GM19467 (cell line): ENCODE results near the gene BNIP5.
"Not testable (repeated sequence)": the region's sequence is repeated elsewhere in the genome, so short reads cannot be mapped to it uniquely, and the experiment has no call there.

Experiments used
- ATAC-seq: cut with Tn5 transposase; IDR thresholded peaks from one replicate; pipeline ENCODE4 v1.9.1; 2021; ENCODE audit warnings: mild to moderate bottlenecking, moderate library complexity; ENCODE audit not compliant: unreplicated experiment

Gene BNIP5

DNA sequence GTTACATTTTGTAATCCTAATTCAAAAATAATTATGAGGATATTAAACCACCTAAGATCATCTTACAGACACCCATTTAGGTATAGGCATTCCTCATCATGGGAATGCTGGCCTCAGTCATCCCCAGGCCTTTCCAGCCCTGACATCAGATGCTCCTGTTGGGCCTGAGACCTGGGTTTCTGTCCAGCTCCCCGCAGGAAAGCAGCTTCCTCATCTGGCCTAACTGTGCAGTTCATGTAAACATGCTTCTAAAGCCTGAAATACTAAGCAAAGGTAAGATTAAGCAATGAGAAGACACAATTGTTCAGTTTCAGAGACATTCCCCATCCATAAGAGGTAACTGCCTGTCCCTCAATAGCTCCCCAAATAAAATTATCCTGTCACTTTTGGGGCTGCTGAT, 31.7 kb upstream of the BNIP5 start:
- ATAC-seq: no peak

DNA sequence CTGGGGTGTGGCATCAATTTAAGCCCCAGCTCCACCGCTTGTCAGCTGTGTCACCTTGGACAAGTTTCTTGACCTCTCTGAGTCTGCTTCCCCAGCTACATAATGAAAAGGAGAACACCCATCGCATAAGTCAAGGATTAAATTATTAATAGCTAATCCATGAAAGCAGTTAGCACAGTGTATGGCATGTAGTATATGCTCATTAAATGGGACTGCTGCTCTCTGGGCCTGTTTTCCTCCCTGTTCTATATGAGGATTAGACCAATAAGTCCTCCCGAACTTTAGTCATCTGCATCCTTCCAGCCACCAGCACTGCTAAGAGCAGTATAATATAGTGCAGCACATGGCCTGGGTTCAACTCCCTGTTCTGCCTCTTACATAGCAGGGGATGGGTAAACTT, 31.1 kb upstream of the BNIP5 start:
- no peak for ATAC-seq

DNA sequence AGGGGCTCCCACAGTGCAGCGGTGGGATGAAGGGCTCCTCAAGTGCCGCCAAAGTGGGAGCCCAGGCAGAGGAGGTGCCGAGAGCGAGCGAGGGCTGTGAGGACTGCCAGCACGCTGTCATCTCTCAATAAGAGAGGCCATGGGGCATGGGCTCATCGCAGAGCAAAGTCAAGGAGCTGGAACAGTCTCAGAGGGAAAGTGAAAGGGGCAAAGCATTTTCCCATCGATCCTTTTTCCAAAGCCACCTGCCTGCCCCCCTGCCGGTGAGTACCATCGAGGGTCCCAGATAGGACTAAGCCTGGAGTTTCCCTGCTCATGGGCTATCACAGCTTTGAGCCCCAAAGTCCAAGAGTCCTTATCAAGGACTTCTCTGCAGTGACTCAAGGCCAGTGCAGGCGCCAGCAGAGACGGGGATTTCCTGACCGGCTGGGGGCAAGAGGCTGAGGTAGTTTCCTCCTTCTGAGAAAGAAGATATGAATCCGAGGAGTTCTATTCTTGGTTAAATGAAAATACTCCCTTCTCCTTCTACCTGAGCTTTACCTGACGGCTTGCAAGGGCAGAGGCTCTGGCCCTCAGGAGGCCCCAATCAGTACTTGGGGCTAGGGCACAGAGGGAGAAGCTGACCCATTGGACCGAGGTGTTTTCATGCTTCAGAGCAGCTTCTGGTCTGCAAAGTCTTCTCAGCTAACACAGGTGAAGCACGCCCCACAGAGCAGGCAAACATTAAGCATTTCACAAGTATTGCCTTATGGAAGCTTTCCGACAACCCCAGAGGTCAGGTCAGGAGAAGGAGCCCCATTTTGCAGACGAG, 28.2 kb upstream of the BNIP5 start:
- no peak for ATAC-seq

DNA sequence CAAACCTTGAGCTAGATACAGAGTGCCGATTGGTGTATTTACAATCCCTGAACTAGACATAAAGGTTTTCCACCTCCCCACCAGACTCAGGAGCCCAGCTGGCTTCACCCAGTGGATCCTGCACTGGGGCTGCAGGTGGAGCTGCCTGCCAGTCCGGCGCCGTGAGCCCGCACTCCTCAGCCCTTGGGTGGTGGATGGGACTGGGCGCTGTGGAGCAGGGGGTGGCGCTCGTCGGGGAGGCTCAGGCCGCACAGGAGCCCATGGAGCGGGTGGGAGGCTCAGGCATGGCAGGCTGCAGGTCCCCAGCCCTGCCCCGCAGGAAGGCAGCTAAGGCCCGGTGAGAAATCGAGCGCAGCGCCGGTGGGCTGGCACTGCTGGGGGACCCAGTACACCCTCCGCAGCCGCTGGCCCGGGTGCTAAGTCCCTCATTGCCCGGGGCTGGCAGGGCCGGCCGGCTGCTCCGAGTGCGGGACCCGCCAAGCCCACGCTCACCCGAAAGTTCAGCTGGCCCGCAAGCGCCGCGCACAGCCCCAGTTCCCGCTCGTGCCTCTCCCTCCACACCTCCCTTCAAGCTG, 27.5 kb upstream of the BNIP5 start:
- ATAC-seq: not testable (repeated sequence)

DNA sequence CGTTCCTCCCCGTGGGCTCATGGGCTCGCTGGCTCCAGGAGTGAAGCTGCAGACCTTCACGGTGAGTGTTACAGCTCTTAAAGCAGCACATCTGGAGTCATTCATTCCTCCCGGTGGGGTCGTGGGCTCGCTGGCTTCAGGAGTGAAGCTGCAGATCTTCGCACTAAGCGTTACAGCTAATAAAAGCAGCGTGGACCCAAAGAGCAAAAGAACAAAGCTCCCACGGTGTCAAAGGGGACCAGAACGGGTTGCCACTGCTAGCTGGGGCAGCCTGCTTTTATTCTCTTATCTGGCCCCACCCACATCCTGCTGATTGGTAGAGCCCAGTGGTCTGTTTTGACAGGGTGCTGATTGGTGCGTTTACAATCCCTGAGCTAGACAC, 26.7 kb upstream of the BNIP5 start:
- ATAC-seq: not testable (repeated sequence)

DNA sequence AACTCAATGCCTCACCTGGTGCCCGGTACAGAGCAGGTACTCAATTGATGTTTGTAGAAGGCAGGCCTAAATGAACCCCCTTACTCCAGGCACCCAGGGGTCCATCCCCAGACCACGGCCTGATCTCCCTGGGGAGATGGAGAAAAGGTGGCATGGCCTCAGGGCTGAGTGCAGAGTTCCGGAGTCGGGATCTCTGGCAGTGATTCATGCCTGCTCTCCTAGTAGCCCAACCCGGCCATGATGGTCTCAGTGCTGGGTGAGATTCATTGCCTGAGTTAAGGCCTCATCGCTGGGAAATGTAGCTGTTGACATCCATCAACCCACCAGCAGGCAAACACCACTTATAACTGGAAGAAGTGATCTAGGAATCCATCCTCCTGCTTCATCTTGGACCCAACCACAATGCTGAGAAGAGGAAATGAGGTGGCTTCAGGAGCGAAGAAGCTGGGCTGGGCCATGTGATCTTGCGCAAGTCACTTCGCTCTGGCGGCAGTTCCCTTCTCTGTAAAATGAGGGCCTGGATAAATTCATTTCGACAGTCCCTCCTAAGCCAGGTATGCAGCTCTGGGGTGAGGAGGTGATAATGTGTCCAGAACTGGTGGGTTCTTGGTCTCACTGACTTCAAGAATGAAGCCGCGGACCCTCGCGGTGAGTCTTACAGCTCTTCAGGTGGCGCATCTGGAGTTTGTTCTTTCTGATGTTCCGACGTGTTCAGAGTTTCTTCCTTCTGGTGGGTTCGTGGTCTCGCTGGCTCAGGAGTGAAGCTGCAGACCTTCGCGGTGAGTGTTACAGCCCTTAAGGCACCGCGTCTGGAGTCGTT, 26.1 kb upstream of the BNIP5 start:
- no peak for ATAC-seq

DNA sequence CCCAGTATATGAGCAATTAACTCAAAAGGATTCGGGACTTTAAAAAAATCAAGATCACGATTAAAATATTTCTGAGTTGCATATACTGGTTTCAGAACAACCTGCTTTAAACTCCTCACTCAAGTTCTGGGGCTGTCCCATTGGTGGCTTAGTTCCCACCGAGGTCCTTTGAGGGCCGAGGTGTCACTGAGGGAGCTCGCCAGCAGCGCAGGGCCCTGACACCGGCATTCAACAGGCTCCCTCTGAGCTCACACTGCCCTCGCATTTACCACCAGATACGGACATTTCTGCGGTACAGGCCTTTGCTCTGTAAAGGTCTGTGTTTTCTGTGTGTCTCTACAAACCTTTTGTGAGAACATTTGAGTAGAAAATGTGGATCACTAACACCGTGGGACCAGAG, 24.4 kb upstream of the BNIP5 start:
- ATAC-seq: no peak

DNA sequence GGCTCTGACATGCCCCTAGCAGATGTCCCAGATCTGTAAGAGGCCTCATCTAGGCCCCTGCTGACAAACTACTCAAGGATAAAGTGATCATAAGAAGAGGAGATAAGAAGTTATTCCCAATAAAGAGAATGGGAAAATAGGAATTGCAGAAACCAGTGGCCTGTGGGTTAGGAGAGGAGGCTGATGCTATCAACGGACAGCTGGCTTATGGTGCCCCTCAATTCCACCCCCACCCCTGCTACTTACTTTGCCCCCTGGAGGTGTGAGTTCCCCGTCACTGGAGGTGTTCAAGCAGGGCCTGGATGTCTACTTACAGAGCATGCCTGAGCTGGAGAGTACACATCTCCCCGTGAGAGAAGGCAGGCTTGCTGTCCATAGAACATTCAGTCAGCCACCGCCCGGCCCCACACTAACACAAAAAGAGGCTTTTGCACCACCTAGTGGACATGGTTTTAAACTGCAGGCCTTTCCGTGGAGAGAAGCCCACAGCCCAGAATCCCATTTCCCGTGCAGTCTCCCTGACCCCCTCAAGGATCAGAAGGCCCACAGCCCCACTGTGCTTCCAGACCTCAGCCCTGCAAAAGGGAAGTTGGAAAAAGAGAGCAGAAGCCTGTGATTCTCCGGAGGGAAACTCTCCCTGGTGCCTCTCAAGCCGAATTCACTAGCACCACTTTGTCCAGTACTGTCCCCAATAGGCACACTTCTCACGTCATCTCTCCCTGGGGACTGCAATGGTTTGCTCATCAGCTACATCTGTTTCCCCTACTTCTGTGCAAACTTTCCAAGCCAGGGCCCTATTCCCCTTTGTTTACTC, 23.8 kb upstream of the BNIP5 start:
- ATAC-seq: no peak

DNA sequence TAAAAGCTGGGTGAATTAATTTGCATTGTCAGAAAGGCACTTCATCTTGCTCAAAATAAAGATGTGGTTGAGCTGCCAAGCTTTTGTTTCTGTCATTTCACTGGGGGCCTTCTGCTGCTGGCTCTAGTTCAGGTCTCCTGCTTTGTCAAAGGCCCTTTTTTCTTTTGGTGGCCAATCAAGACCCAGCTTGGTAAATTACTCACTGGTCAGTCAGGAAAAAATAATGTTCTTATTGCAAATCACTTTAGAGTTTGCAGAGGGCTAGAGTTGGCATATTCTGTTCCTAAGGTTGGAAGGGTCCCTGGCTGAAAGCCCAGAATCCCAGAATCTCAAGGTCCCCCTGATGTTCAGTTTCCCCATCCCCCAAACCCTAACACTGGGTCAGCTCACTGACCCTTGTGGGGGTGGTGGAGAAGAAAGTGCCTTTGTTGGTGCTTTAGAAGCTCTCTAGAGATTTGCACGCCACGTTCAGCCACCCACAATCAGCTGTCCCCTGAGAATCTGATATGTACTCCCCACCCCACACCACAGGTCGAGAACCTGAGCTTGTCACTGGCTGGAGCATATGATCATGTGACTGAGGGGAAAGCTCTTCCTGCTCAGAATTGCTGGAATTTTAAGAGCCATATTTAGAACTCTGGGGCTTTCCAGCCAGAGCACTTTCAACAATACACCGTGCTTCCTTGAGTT, 21.7 kb upstream of the BNIP5 start:
- no peak for ATAC-seq

DNA sequence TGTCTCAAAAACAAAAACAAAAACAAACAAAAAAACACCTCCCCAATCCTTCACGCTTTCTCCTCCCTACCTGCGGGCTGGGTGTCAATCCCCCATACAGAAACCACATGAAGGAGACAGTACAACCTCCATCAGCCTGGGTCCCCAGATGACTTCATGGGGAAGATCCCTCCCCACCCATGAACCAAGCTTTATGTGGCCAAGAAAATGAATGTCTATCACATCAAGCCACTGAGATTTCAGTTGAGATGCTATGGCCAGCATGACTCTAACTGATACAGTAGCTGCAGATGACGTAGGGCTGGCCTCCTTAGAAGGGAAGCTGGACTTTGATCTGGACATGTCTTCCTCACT, 21.2 kb upstream of the BNIP5 start:
- no peak for ATAC-seq

DNA sequence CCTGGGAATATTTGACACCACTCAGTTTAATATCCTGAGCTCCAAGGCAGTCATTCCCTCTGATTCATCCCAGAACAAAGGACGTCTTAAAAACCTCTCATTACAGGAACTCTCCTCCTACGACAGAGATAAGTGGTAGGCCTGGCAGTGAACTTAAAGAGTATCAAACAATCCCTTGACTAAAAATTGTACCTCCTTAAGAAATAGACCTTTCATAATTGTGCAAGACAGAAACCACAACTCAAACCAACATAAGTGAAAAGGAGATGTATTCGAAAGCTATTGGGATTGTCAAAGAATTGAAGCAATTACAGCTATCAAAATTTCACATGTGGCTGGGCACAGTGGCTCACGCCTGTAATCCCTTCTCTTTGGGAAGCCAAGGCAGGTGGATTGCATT, 19.1 kb upstream of the BNIP5 start:
- no peak for ATAC-seq

DNA sequence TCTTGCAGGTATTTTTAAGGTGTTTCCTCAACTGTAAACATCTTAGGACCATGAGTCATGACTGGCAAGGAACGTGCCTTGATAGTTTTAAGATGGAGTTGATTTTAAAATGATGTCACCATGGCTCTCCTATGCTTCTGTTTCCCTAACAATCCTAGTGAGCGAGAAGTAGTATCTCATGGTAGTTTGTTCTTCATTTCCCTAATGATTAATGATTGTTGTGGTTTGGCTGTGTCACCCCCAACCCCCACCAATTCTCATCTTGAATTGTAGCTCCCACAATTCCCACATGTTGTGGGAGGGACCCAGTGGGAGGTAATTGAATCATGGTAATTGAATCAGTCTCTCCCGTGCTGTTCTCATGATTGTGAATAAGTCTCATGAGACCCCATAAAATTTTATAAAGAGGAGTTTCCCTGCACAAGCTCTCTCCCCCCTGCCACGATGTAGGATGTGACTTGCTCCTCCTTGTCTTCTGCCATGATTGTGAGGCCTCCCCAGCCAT, 16.8 kb upstream of the BNIP5 start:
- ATAC-seq: no peak

DNA sequence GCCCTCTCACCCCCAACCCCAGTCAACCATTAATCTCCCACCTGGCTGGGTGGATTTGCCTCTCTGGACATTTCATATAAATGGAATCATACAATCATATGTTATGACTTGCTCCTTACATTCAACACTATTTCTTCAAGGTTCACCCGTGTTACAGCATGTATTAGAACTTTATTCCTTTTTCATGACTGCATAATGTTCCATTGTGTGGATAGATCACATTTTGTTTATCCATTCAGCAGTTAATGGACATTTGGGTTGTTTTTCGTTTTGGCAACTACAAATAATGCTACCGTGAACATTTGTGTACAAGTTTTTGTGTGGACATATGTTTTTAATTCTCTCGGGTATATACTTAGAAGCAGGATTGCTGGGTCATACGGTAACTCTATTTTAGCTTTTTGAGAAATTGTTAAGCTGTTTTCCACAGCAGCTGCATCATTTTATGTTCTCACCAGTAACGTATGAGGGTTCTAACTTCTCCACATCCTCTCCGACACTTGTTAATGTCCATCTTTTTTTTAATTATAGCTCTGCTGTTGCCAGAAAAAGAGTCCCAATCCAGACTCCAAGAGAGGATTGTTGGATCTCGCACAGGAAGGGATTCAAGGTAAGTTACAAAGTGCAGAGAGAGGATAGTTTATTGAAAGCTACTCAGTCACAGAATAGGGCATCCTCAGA, 15.9 kb upstream of the BNIP5 start:
- no peak for ATAC-seq

DNA sequence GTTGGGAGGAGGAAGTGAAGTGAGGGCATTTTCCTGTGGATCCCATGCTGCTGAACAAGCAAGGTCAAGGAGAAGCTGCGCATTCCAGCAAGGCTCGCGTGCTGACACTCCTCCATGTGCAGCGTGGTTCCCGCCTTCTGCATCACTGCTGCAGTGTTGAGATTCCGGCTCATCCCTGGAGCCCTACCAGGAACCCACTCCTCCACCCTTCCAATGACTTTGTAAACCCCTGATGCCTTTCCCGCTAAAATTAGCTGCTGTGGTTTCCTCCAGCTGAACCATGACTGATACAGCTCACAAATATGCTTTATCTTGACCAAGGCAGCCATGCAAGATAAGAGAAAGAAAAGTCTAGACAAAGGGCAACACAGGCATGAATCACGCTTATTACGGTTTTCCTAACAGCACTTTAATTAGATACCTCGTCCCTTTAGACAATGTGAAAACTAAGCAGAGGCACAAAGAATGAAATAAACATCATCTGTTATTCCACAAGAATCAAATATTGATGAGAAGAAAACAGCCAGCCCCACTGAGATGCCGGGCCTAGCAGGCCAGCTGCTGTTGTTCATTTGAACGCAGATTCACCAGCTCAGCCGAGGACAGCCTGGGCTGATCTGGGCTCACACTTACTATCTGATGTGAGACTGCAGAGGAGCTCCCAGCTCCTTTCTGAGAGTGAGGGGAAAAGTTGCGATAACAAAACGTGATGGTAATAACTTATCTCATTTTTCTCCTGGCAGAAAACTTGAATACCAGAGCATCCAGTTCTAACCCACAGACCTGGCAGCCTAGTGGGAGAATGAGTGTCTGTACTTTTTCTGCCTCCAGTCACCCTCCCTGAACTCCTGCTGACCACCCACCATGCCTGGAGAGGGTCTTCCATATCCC, 14.2 kb upstream of the BNIP5 start:
- no peak for ATAC-seq

DNA sequence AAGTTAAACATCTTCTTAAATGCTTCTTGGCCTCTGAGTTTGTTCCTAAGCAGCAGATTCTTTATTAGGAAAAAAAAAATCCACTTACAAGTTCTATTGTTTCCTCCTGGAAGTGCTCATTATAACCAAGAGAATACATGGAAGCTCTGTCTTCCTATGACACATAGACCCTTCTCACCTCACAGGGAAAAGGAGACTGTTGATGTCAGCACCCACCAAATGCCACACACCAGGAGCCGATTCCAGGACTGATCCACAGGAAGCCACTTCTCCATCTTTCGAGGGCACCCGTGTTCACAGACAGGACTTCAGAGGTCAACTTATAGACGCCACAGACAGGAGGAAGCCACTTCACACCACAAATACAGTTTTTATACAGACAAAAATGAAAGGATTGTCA, 13.4 kb upstream of the BNIP5 start:
- no peak for ATAC-seq

DNA sequence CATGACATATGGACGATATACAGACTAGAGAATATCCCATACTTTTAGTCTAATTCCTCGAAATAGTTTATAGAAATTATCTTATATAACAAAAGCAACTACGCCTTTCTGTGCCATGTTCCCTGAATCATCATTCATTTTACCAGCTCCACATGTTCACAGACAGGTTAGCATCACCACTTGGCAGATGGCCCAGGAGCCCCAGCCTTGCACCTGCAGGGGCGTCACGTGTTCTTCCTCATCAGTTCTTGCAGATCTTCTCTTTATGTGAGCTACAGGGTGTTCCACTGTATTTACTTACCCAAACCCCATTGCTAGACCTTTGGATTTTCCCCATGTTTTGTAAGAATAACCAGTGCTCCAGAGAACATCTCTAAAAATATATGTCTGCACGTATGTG, 12.6 kb upstream of the BNIP5 start:
- ATAC-seq: no peak

DNA sequence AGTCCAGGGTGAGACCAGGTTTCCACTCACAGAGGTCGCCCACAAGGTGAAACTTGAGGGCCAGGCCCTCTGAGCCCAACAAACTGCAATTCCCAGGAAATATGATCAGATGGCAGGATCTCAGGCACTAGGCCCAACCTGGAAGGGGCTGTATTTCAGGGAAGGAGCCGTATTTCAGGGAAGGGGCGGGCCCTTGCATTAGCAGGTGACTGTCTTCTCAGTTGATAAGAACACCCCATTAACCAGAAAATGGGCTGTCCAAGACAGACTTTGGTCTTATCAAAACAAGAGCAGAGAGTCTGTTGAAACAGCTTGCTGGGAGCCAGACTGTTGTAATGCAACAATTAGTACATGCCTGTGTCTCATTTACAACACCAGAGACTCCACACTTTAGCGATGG, 10.9 kb upstream of the BNIP5 start:
- no peak for ATAC-seq

DNA sequence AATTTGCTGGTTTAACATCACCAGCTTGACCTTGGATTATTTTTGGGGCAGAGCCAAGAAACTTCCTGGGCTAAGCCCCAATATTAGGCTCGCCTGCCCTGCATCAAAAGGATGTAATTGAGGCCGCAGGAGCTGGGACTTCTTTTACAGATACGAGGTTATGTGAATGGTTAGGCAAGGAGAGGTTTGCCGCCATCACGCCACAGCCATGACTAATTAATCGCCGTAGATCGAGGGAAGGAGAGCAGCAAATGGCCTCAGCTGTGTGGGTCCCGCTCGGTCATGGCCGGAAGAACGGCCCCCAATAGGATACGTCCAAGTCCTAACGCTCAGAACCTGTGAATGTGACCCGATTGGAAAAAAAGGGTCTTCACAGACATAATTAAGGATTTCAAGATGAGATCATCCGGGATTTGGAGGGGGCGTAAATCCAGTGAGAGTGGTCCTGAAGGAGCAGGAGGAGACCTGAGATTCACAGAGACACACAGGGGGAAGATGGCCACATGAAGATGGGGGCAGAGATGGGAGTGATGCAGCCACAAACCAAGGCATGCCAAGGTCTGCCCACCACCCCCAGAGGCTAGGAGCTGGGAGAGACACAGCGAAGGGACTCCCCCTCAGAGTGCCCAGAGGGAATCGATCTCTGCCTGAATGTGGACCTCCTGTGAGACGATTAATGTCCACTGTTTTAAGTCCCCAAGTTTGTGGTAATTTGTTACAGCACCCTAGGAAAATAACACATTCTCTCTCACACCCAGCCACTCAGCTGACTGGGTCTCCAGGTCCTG, 10.0 kb upstream of the BNIP5 start:
- ATAC-seq: no peak
